HT1080 (cell line): ENCODE measurements around the gene NDUFS2. TPM values are rescaled to one million over a fixed set of nuclear protein-coding genes. Genes with fewer than 3 reads are reported as not detected.
"Not testable (repeated sequence)": the region's sequence is repeated elsewhere in the genome, so short reads cannot be mapped to it uniquely, and the experiment has no call there.

Experiments used
- DNase-seq: peaks from one replicate; pipeline ENCODE4 v3.0.0-alpha.2; 2015; ENCODE audit warnings: low read depth
- total RNA-seq: library from RNA; depleted of rRNA; stranded (reverse); fragments of >200 nt; shearing (Covaris generic); gene quantifications from 2 replicates; pipeline ENCODE4 v1.2.3, GENCODE V29; 2014

Gene NDUFS2
- total RNA-seq, 1 experiment from 2014 or later: 185 TPM

- no peak for DNase-seq
Observed at GRCh38 chr1:161218301-161219077, 16.3 kb downstream of the NDUFS2 start.

- no peak for DNase-seq
Observed at GRCh38 chr1:161219078-161219892, 17.1 kb downstream of the NDUFS2 start.

- DNase-seq: no peak
Observed at GRCh38 chr1:161220002-161220401, 17.8 kb downstream of the NDUFS2 start.

GRCh38 chr1:161222175-161223019 lies 20.2 kb downstream of the NDUFS2 start:
- no peak for DNase-seq

GRCh38 chr1:161223805-161224694 lies 21.9 kb downstream of the NDUFS2 start:
- DNase-seq: no peak

GRCh38 chr1:161224695-161225087 lies 22.5 kb downstream of the NDUFS2 start:
- not testable (repeated sequence) for DNase-seq

- DNase-seq: no peak
Observed at GRCh38 chr1:161225178-161225533, 23.0 kb downstream of the NDUFS2 start.

- DNase-seq: peak; percentile 100
Observed at GRCh38 chr1:161225534-161226319, 23.6 kb downstream of the NDUFS2 start, which contains the start of gene TOMM40L. Gene TOMM40L, plus strand, starts transcription at chr1:161226060. Its CDS starts 430 bp downstream, at chr1:161226490.

- no peak for DNase-seq
Observed at GRCh38 chr1:161226320-161226711, 24.1 kb downstream of the NDUFS2 start.

- DNase-seq: no peak
Observed at GRCh38 chr1:161226759-161227158, 24.6 kb downstream of the NDUFS2 start.

- DNase-seq: peak; percentile 66
Observed at GRCh38 chr1:161227196-161227871, 25.2 kb downstream of the NDUFS2 start.

- DNase-seq: no peak
Observed at GRCh38 chr1:161228032-161228431, 25.9 kb downstream of the NDUFS2 start.

- DNase-seq: no peak
Observed at GRCh38 chr1:161229896-161230295, 27.7 kb downstream of the NDUFS2 start.

- no peak for DNase-seq
Observed at GRCh38 chr1:161230762-161231161, 28.6 kb downstream of the NDUFS2 start.

GRCh38 chr1:161233102-161233501 lies 30.9 kb downstream of the NDUFS2 start:
- no peak for DNase-seq

- DNase-seq: no peak
Observed at GRCh38 chr1:161235957-161236775, 34.0 kb downstream of the NDUFS2 start.

GRCh38 chr1:161238039-161238473 lies 35.9 kb downstream of the NDUFS2 start, which contains the start of gene NR1I3:
Gene NR1I3, minus strand, starts transcription at chr1:161238203. Its CDS starts 1,638 bp downstream, at chr1:161236565.
- DNase-seq: no peak

- no peak for DNase-seq
Observed at GRCh38 chr1:161241682-161242081, 39.5 kb downstream of the NDUFS2 start.
